ENCODE measurements around the gene RNF123. TPM values are rescaled to one million over a fixed set of nuclear protein-coding genes. Genes with fewer than 3 reads are reported as not detected.
A peak's percentile ranks its signal among the peaks of the same experiment; 100 is the strongest.

The RNF123 gene
- total RNA-seq, 1 experiment from 2014 or later: 47.1 TPM

GRCh38 chr3:49671291-49672288 is 17.8 kb upstream of the RNF123 start:
- no peaks in the 10 kb centered on the region for H3K9me3 Mint-ChIP-seq
- H3K27ac Mint-ChIP-seq: peak overlapping the region; percentile 72
- H3K36me3 Mint-ChIP-seq: peaks cover 8% of the 10 kb centered on the region; the same call in 1 of the 2 replicates
- peak; percentile 84 for DNase-seq (ENCODE audit: low spot score)
- ChIA-PET POLR2A (interaction anchor here (0.6 to 2.8 kb wide), 6 partner anchors 119 to 258 kb away, joined by 3 to 27 read pairs (median 4); partner anchors contain the start of gene MON1A), CTCF (interaction anchor here (0.6 to 5.4 kb wide), 41 partner anchors 8 to 1197 kb away, joined by 3 to 304 read pairs (median 5); partner anchors contain the start of genes BSN, DAG1 and RBM6)
- peak; percentile 45 for ATAC-seq
- no peaks in the 10 kb centered on the region for H3K27me3 Mint-ChIP-seq (ENCODE audit: low read depth)
- H3K4me1 Mint-ChIP-seq: peaks cover 29% of the 10 kb centered on the region
- H3K4me3 Mint-ChIP-seq: peak overlapping the region; percentile 31
- TF ChIP-seq CTCF (IDR thresholded peaks at IDR 0.05): peak; percentile 89
- TF ChIP-seq SP1 (CRISPR knock-in tag; conservative IDR thresholded peaks at IDR 0.05): 0 out of 2 replicates have a peak, but pooled peaks have one; percentile 38
- TF ChIP-seq ZMAT4 (CRISPR knock-in tag; IDR thresholded peaks at IDR 0.05): no peak
- no peak for TF ChIP-seq GRHL2 (CRISPR knock-in tag; IDR thresholded peaks at IDR 0.05; ENCODE audit: insufficient replicate concordance, severe bottlenecking)
- TF ChIP-seq E2F1 (CRISPR knock-in tag; IDR thresholded peaks at IDR 0.05): 0 out of 2 replicates have a peak, but pooled peaks have one; percentile 46
- TF ChIP-seq CBFB (CRISPR knock-in tag; IDR thresholded peaks at IDR 0.05; ENCODE audit: low read depth): no peak

GRCh38 chr3:49673121-49673714 is 16.1 kb upstream of the RNF123 start:
- Mint-ChIP-seq H3K9me3 (no peaks in the 10 kb centered on the region), H3K4me1 (peaks cover 24% of the 10 kb centered on the region), H3K36me3 (peaks cover 21% of the 10 kb centered on the region), H3K27me3 (ENCODE audit: low read depth) (no peaks in the 10 kb centered on the region), H3K4me3 (peak overlapping the region; percentile 81), H3K27ac (peak overlapping the region; percentile 94)
- ATAC-seq (peak; percentile 2), DNase-seq (ENCODE audit: low spot score) (no peak)
- CTCF ChIA-PET: interaction anchor here (0.5 to 5.4 kb wide), 9 partner anchors 13 to 219 kb away, joined by 3 to 304 read pairs (median 4); no protein-coding TSS in a partner anchor
- POLR2A ChIA-PET: interaction anchor here (2.8 kb wide), 1 partner anchor 133 kb away, joined by 27 read pairs; no protein-coding TSS in a partner anchor
- TF ChIP-seq USF1 (CRISPR knock-in tag; IDR thresholded peaks at IDR 0.05) (no peak), ZNF532 (CRISPR knock-in tag; IDR thresholded peaks at IDR 0.05; ENCODE audit: borderline replicate concordance) (no peak), ARID4B (CRISPR knock-in tag; IDR thresholded peaks at IDR 0.05; ENCODE audit: borderline replicate concordance) (peak; percentile 89; the same call in 1 of the 2 replicates), NR3C1 (CRISPR knock-in tag; conservative IDR thresholded peaks at IDR 0.05; ENCODE audit: low read depth) (no peak), TP53 (CRISPR knock-in tag; IDR thresholded peaks at IDR 0.05) (no peak), ZNF232 (CRISPR knock-in tag; IDR thresholded peaks at IDR 0.05) (peak; percentile 42; the same call in 1 of the 2 replicates), E2F5 (CRISPR knock-in tag; IDR thresholded peaks at IDR 0.05) (no peak), GRHL2 (CRISPR knock-in tag; IDR thresholded peaks at IDR 0.05; ENCODE audit: insufficient replicate concordance, severe bottlenecking) (no peak), CBFB (CRISPR knock-in tag; IDR thresholded peaks at IDR 0.05; ENCODE audit: low read depth) (no peak), ELF4 (CRISPR knock-in tag; IDR thresholded peaks at IDR 0.05; ENCODE audit: low read depth) (no peak), PRRX2 (CRISPR knock-in tag; IDR thresholded peaks at IDR 0.05) (no peak), ZNF317 (CRISPR knock-in tag; IDR thresholded peaks at IDR 0.05; ENCODE audit: borderline replicate concordance, low read depth) (no peak)
